Liver (tissue), 9 donors: ENCODE data around the gene RAB3C. TPM values are rescaled to one million over a fixed set of nuclear protein-coding genes. Genes with fewer than 3 reads are reported as not detected.
"Not testable (repeated sequence)": the region's sequence is repeated elsewhere in the genome, so short reads cannot be mapped to it uniquely, and the experiment has no call there.

Experiments used
- DNase-seq: peaks from one replicate; pipeline ENCODE4 v3.0.0-alpha.2; 2017; ENCODE audit warnings: low spot score
- H3K27ac ChIP-seq, 2 donors: one replicate each; pipeline ENCODE4 v1.7.0; 2013; ENCODE audit warnings: inconsistent platforms in 2 of 2, low read length in 2 of 2, control low read depth in 1 of 2, low read depth in 1 of 2, mild to moderate bottlenecking in 1 of 2
- H3K27me3 ChIP-seq, 4 donors: one replicate each; pipeline versions ENCODE4 v1.6.1 to v1.7.0; 2013; ENCODE audit warnings: low read length in 3 of 4, inconsistent platforms in 1 of 4, mild to moderate bottlenecking in 1 of 4, moderate library complexity in 1 of 4; ENCODE audit not compliant: control insufficient read depth in 4 of 4, insufficient read depth in 4 of 4
- H3K36me3 ChIP-seq, 4 donors: one replicate each; pipeline versions ENCODE4 v1.6.1 to v1.7.0; 2013; ENCODE audit warnings: low read length in 3 of 4, mild to moderate bottlenecking in 3 of 4, low read depth in 1 of 4, moderate library complexity in 1 of 4; ENCODE audit not compliant: control insufficient read depth in 4 of 4, insufficient read depth in 3 of 4
- H3K4me1 ChIP-seq, 4 donors: one replicate each; pipeline versions ENCODE4 v1.6.1 to v1.7.0; 2013; ENCODE audit warnings: low read length in 3 of 4, mild to moderate bottlenecking in 3 of 4, moderate library complexity in 1 of 4; ENCODE audit not compliant: control insufficient read depth in 4 of 4, insufficient read depth in 4 of 4
- H3K4me3 ChIP-seq, 3 donors: one replicate each; pipeline versions ENCODE4 v1.6.1 to v1.7.0; 2013; ENCODE audit warnings: low read length in 3 of 3, control low read depth in 1 of 3, low read depth in 1 of 3, mild to moderate bottlenecking in 1 of 3
- H3K9ac ChIP-seq, 2 donors: one replicate each; pipeline ENCODE4 v1.7.0; 2013; ENCODE audit warnings: low read length in 2 of 2, mild to moderate bottlenecking in 2 of 2, moderate library complexity in 2 of 2, control low read depth in 1 of 2, low read depth in 1 of 2
- H3K9me3 ChIP-seq, 4 donors: one replicate each; pipeline versions ENCODE4 v1.6.1 to v1.7.0; 2013; ENCODE audit warnings: low read length in 3 of 4; ENCODE audit not compliant: control insufficient read depth in 4 of 4
- EGR1 ChIP-seq, 2 donors: IDR thresholded peaks; 2 replicates each; pipeline ENCODE4 v1.6.1; 2016 to 2018; ENCODE audit warnings: antibody characterized with exemption in 2 of 2, low read depth in 2 of 2
- FOXA1 ChIP-seq: IDR thresholded peaks from 2 replicates; pipeline ENCODE4 v1.6.1; 2016; ENCODE audit warnings: antibody characterized with exemption
- FOXA2 ChIP-seq: IDR thresholded peaks from 2 replicates; pipeline ENCODE4 v1.6.1; 2016; ENCODE audit warnings: antibody characterized with exemption
- GABPA ChIP-seq, 2 donors: IDR thresholded peaks in 1 of 2; conservative IDR thresholded peaks in 1 of 2; 2 replicates each; pipeline ENCODE4 v1.6.1; 2016; ENCODE audit warnings: antibody characterized with exemption in 2 of 2, mild to moderate bottlenecking in 1 of 2, moderate library complexity in 1 of 2
- HNF4G ChIP-seq: IDR thresholded peaks from 2 replicates; pipeline ENCODE4 v1.6.1; 2016; ENCODE audit warnings: antibody characterized with exemption
- JUND ChIP-seq, 2 donors: IDR thresholded peaks; 2 replicates each; pipeline ENCODE4 v1.6.1; 2016; ENCODE audit warnings: antibody characterized with exemption in 2 of 2
- RAD21 ChIP-seq, 2 donors: IDR thresholded peaks; 2 replicates each; pipeline ENCODE4 v1.6.1; 2016; ENCODE audit warnings: antibody characterized with exemption in 2 of 2, mild to moderate bottlenecking in 2 of 2
- RXRA ChIP-seq, 2 donors: IDR thresholded peaks; 2 replicates each; pipeline ENCODE4 v1.6.1; 2017 to 2018; ENCODE audit warnings: antibody characterized with exemption in 2 of 2, mild to moderate bottlenecking in 1 of 2
- SP1 ChIP-seq: IDR thresholded peaks from 2 replicates; pipeline ENCODE4 v1.6.1; 2018; ENCODE audit warnings: antibody characterized with exemption, mild to moderate bottlenecking
- TAF1 ChIP-seq: conservative IDR thresholded peaks from 2 replicates; pipeline ENCODE4 v1.6.1; 2016; ENCODE audit warnings: antibody characterized with exemption, mild to moderate bottlenecking
- YY1 ChIP-seq: IDR thresholded peaks from 2 replicates; pipeline ENCODE4 v1.6.1; 2016; ENCODE audit warnings: antibody characterized with exemption, mild to moderate bottlenecking
- WGBS: extraction: QIAGEN DNeasy Blood & Tissue Kit; methylation state at CpG from one replicate; pipeline ENCODE4 v1.1.7; 2013; 5-methylcytosine and 5-hydroxymethylcytosine counted together
- polyA plus RNA-seq, 2 donors: library from polyadenylated mRNA; stranded (reverse) in 1 of 2; unstranded in 1 of 2; fragments of 200-250 nt in 1 of 2; fragments of >200 nt in 1 of 2; fragmentation: Nextera tagmentation in 1 of 2; extraction: Ambion mirVana in 1 of 2; gene quantifications; one replicate each; pipeline versions ENCODE4 v1.2.1 to v1.2.3, GENCODE V29; 2013 to 2015
- total RNA-seq, 2 donors: library from RNA; depleted of rRNA; stranded (reverse); fragments of >200 nt; gene quantifications; one replicate each; pipeline ENCODE4 v1.2.3, GENCODE V29; 2014
- TF ChIP-seq, protein P1 (sequence below): IDR thresholded peaks from 2 replicates; pipeline ENCODE4 v1.6.1; 2016; ENCODE audit warnings: antibody characterized with exemption
- TF ChIP-seq, protein P2 (sequence below): IDR thresholded peaks from 2 replicates; pipeline ENCODE4 v1.6.1; 2016; ENCODE audit warnings: antibody characterized with exemption, mild to moderate bottlenecking
- TF ChIP-seq, protein P3 (sequence below): IDR thresholded peaks from 2 replicates; pipeline ENCODE4 v1.6.1; 2016; ENCODE audit warnings: antibody characterized with exemption
- TF ChIP-seq, protein P4 (sequence below): fragments of 150-350 bp; IDR thresholded peaks from 2 replicates; pipeline ENCODE4 v1.5.1; 2017; ENCODE audit warnings: improper control_type of control experiment, low read depth, low read length; ENCODE audit not compliant: missing input control
- donor health status: healthy.
- donor health status: healthy.
- donor health status: healthy.
- donor health status: healthy.
- donor health status: healthy.

The RAB3C gene
- total and polyA plus RNA-seq, 4 donors = 0.72 to 4.6 (median 1.3) TPM

DNA sequence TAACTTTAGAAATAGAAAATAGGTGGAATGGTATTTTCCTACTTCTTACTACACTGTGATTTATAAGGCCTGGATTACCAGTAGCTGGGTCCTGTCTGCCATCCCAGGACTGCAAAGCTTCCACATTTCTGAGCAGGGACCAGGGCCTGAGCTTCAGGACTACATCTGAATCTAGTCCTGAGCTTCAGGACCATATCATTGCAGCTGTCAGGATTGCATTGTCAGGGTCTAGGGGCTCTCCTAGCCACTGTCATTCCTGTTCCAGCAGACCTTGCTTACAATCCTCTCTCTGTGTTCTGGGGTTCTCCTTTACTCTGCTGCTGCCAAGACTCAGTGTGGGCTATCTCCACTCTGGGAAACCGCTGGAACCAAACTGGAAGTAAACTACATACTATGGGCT is 16.3 kb downstream of the RAB3C start:
- Histone ChIP-seq H3K4me3 (no peak overlapping the region), H3K9me3 (no peaks in the 10 kb centered on the region), H3K9ac (no peak overlapping the region), H3K36me3 (no peaks in the 10 kb centered on the region), H3K27me3 (no peaks in the 10 kb centered on the region), H3K4me1 (no peaks in the 10 kb centered on the region), H3K27ac (no peak overlapping the region)
- WGBS = 82% methylated on average over 1 of the region's 1 CpG
- DNase-seq = no peak
- TF ChIP-seq RAD21 (IDR thresholded peaks at IDR 0.05) = no peak
- no peak for TF ChIP-seq RXRA (IDR thresholded peaks at IDR 0.05)
- TF ChIP-seq YY1 = no peak
- TF ChIP-seq, protein P1, sequence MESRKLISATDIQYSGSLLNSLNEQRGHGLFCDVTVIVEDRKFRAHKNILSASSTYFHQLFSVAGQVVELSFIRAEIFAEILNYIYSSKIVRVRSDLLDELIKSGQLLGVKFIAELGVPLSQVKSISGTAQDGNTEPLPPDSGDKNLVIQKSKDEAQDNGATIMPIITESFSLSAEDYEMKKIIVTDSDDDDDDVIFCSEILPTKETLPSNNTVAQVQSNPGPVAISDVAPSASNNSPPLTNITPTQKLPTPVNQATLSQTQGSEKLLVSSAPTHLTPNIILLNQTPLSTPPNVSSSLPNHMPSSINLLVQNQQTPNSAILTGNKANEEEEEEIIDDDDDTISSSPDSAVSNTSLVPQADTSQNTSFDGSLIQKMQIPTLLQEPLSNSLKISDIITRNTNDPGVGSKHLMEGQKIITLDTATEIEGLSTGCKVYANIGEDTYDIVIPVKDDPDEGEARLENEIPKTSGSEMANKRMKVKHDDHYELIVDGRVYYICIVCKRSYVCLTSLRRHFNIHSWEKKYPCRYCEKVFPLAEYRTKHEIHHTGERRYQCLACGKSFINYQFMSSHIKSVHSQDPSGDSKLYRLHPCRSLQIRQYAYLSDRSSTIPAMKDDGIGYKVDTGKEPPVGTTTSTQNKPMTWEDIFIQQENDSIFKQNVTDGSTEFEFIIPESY = no peak
- no peak for TF ChIP-seq TAF1
- TF ChIP-seq, protein P2, sequence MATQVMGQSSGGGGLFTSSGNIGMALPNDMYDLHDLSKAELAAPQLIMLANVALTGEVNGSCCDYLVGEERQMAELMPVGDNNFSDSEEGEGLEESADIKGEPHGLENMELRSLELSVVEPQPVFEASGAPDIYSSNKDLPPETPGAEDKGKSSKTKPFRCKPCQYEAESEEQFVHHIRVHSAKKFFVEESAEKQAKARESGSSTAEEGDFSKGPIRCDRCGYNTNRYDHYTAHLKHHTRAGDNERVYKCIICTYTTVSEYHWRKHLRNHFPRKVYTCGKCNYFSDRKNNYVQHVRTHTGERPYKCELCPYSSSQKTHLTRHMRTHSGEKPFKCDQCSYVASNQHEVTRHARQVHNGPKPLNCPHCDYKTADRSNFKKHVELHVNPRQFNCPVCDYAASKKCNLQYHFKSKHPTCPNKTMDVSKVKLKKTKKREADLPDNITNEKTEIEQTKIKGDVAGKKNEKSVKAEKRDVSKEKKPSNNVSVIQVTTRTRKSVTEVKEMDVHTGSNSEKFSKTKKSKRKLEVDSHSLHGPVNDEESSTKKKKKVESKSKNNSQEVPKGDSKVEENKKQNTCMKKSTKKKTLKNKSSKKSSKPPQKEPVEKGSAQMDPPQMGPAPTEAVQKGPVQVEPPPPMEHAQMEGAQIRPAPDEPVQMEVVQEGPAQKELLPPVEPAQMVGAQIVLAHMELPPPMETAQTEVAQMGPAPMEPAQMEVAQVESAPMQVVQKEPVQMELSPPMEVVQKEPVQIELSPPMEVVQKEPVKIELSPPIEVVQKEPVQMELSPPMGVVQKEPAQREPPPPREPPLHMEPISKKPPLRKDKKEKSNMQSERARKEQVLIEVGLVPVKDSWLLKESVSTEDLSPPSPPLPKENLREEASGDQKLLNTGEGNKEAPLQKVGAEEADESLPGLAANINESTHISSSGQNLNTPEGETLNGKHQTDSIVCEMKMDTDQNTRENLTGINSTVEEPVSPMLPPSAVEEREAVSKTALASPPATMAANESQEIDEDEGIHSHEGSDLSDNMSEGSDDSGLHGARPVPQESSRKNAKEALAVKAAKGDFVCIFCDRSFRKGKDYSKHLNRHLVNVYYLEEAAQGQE = no peak
- TF ChIP-seq FOXA1 = no peak
- TF ChIP-seq SP1 = no peak
- TF ChIP-seq FOXA2 = no peak
- TF ChIP-seq, protein P3, sequence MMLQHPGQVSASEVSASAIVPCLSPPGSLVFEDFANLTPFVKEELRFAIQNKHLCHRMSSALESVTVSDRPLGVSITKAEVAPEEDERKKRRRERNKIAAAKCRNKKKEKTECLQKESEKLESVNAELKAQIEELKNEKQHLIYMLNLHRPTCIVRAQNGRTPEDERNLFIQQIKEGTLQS = no peak
- TF ChIP-seq HNF4G = no peak
- TF ChIP-seq JUND (IDR thresholded peaks at IDR 0.05) = no peak
- TF ChIP-seq, protein P4, sequence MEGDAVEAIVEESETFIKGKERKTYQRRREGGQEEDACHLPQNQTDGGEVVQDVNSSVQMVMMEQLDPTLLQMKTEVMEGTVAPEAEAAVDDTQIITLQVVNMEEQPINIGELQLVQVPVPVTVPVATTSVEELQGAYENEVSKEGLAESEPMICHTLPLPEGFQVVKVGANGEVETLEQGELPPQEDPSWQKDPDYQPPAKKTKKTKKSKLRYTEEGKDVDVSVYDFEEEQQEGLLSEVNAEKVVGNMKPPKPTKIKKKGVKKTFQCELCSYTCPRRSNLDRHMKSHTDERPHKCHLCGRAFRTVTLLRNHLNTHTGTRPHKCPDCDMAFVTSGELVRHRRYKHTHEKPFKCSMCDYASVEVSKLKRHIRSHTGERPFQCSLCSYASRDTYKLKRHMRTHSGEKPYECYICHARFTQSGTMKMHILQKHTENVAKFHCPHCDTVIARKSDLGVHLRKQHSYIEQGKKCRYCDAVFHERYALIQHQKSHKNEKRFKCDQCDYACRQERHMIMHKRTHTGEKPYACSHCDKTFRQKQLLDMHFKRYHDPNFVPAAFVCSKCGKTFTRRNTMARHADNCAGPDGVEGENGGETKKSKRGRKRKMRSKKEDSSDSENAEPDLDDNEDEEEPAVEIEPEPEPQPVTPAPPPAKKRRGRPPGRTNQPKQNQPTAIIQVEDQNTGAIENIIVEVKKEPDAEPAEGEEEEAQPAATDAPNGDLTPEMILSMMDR = no peak
- TF ChIP-seq GABPA (IDR thresholded peaks at IDR 0.05 in 1 of 2, conservative IDR thresholded peaks at IDR 0.05 in 1 of 2) = no peak
- no peak for TF ChIP-seq EGR1 (IDR thresholded peaks at IDR 0.05; ENCODE audit: low read depth in 2 of 2)

DNA sequence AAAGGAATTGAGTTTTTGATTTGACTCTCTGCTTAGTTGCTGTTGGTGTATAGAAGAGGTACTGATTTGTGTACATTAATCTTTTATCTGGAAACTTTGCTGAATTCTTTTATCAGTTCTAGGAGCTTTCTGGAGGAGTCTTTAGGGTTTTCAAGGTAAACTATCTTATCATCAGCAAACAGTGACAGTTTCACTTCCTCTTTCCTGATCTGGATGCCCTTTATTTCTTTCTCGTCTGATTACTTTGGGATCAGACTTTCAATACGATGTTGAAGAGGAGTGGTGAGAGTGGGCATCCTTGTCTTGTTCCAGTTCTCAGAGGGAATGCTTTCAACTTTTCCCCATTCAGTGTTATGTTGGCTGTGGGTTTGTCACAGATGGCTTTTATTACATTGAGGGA is 17.7 kb downstream of the RAB3C start:
- not testable (repeated sequence) for H3K27me3 ChIP-seq, H3K4me3 ChIP-seq, H3K9ac ChIP-seq, H3K36me3 ChIP-seq, H3K9me3 ChIP-seq, H3K4me1 ChIP-seq, H3K27ac ChIP-seq, DNase-seq
- WGBS = 18% methylated on average over 2 of the region's 2 CpGs

DNA sequence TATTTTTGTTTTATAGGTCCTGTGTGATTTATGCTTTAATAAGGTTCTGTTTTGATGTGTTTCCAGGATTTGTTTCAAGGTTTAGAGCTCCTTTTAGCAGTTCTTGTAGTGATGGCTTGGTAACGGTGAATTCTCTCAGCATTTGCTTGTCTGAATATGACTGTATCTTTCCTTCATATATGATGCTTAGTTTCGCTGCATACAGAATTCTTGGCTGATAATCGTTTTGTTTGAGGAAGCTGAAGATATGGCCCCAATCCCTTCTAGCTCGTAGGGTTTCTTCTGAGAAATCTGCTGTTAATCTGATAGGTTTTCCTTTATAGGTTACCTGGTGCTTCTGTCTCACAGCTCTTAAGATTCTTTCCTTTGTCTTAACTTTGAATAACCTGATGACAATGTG is 20.0 kb downstream of the RAB3C start:
- H3K36me3 ChIP-seq, H3K9ac ChIP-seq, H3K27ac ChIP-seq, H3K4me3 ChIP-seq, H3K4me1 ChIP-seq, DNase-seq, H3K9me3 ChIP-seq, H3K27me3 ChIP-seq: not testable (repeated sequence)
- 91% methylated on average over 4 of the region's 4 CpGs for WGBS
